IMR-90 (cell line): ENCODE measurements around the gene CARD16. TPM values are rescaled to one million over a fixed set of nuclear protein-coding genes. Genes with fewer than 3 reads are reported as not detected.

Source experiments
- ATAC-seq: fragments of 200-7000 bp; cut with Tn5 transposase; 2 replicates; pipeline ENCODE4 v1.9.1; 2020; ENCODE audit warnings: low read depth, mild to moderate bottlenecking, moderate library complexity
- BruUV-seq: library from RNA; stranded (reverse); fragments of 400-500 nt; replicated peaks from 2 replicates; lab custom pipeline; 2021; lab: Mats Ljungman, UMichigan
- CTCF ChIA-PET: fragments of 300-600 bp; formaldehyde crosslinking; extraction: SDS; loops from one replicate; lab custom pipeline; 2021; ENCODE audit warnings: antibody characterized with exemption; lab: Yijun Ruan, JAX
- POLR2A ChIA-PET: fragments of 300-600 bp; sonication (Branson Sonifier 250); formaldehyde crosslinking; loops from one replicate; lab custom pipeline; 2022; ENCODE audit warnings: antibody characterized with exemption; ENCODE audit not compliant: unreplicated experiment; lab: Charles Lee
- DNase-seq: peaks from one replicate; pipeline ENCODE4 v3.0.0; 2013
- H2AFZ ChIP-seq: replicated peaks from 2 replicates; pipeline ENCODE3; 2013; ENCODE audit warnings: low read length, mild to moderate bottlenecking; ENCODE audit not compliant: poor library complexity
- H2AK5ac ChIP-seq: 2 replicates; pipeline ENCODE4 v1.6.1; 2013; ENCODE audit warnings: low read depth, low read length, inconsistent platforms
- H2AK9ac ChIP-seq: replicated peaks from 2 replicates; pipeline ENCODE3; 2013; ENCODE audit warnings: mild to moderate bottlenecking, low read depth, low read length, moderate library complexity; ENCODE audit not compliant: poor library complexity
- H2BK120ac ChIP-seq: 2 replicates; pipeline ENCODE4 v1.6.1; 2013; ENCODE audit warnings: low read depth, low read length, inconsistent platforms
- H2BK15ac ChIP-seq: 3 replicates; pipeline ENCODE4 v1.6.1; 2013; ENCODE audit warnings: low read depth, low read length, inconsistent platforms
- H2BK20ac ChIP-seq: 2 replicates; pipeline ENCODE4 v1.6.1; 2013; ENCODE audit warnings: low read depth, mild to moderate bottlenecking, inconsistent platforms, low read length, moderate library complexity
- H2BK5ac ChIP-seq: 2 replicates; pipeline ENCODE4 v1.6.1; 2013; ENCODE audit warnings: mild to moderate bottlenecking, low read depth, low read length, inconsistent platforms; ENCODE audit not compliant: poor library complexity, severe bottlenecking
- H3K14ac ChIP-seq: replicated peaks from 2 replicates; pipeline ENCODE4 v1.6.1; 2013; ENCODE audit warnings: low read depth, low read length, inconsistent platforms
- H3K18ac ChIP-seq: 2 replicates; pipeline ENCODE4 v1.6.1; 2013; ENCODE audit warnings: low read depth, low read length, control low read depth
- H3K23ac ChIP-seq: 2 replicates; pipeline ENCODE4 v1.6.1; 2013; ENCODE audit warnings: low read depth, low read length, inconsistent platforms
- H3K27ac ChIP-seq: 2 replicates; pipeline ENCODE4 v1.5.1; 2013; ENCODE audit warnings: mild to moderate bottlenecking, control low read depth, low read length; ENCODE audit not compliant: insufficient read depth
- H3K27me3 ChIP-seq: 2 replicates; pipeline ENCODE4 v1.6.1; 2013; ENCODE audit warnings: low read length; ENCODE audit not compliant: control insufficient read depth, insufficient read depth
- H3K36me3 ChIP-seq: 2 replicates; pipeline ENCODE4 v1.6.1; 2013; ENCODE audit warnings: low read length, mixed read lengths; ENCODE audit not compliant: control insufficient read depth, insufficient read depth
- H3K4ac ChIP-seq: 2 replicates; pipeline ENCODE4 v1.6.1; 2013; ENCODE audit warnings: low read depth, low read length, inconsistent platforms
- H3K4me1 ChIP-seq: 2 replicates; pipeline ENCODE4 v1.6.1; 2013; ENCODE audit warnings: low read length, mixed read lengths; ENCODE audit not compliant: control insufficient read depth, insufficient read depth
- H3K4me2 ChIP-seq: 2 replicates; pipeline ENCODE4 v1.6.1; 2013; ENCODE audit warnings: low read depth, mild to moderate bottlenecking, control low read depth, low read length, moderate library complexity
- H3K4me3 ChIP-seq: 2 replicates; pipeline ENCODE4 v1.5.1; 2013; ENCODE audit warnings: low read depth, mild to moderate bottlenecking, control low read depth, low read length, moderate library complexity; ENCODE audit not compliant: insufficient read depth
- H3K56ac ChIP-seq: 2 replicates; pipeline ENCODE4 v1.6.1; 2013; ENCODE audit warnings: low read length, inconsistent platforms; ENCODE audit not compliant: insufficient read depth; ENCODE audit errors: extremely low read depth
- H3K79me1 ChIP-seq, 2 experiments: 2 replicates each; pipeline ENCODE4 v1.6.1; 2013; ENCODE audit warnings: low read length in 2 of 2, inconsistent platforms in 1 of 2, low read depth in 1 of 2
- H3K9ac ChIP-seq: 2 replicates; pipeline ENCODE4 v1.6.1; 2013; ENCODE audit warnings: low read depth, low read length, control low read depth
- H3K9me1 ChIP-seq: 2 replicates; pipeline ENCODE4 v1.6.1; 2013; ENCODE audit warnings: low read length, inconsistent platforms; ENCODE audit not compliant: insufficient read depth
- H3K9me3 ChIP-seq: 2 replicates; pipeline ENCODE4 v1.6.1; 2013; ENCODE audit warnings: low read length; ENCODE audit not compliant: control insufficient read depth, insufficient read depth
- H4K20me1 ChIP-seq: 2 replicates; pipeline ENCODE4 v1.6.1; 2013; ENCODE audit warnings: low read length, inconsistent platforms; ENCODE audit not compliant: insufficient read depth
- H4K5ac ChIP-seq: 2 replicates; pipeline ENCODE4 v1.6.1; 2013; ENCODE audit warnings: mild to moderate bottlenecking, low read depth, low read length, control low read depth
- H4K8ac ChIP-seq, 2 experiments: 2 replicates each; pipeline ENCODE4 v1.6.1; 2013; ENCODE audit warnings: low read depth in 2 of 2, low read length in 2 of 2, control low read depth in 1 of 2, inconsistent platforms in 1 of 2
- H4K91ac ChIP-seq: 2 replicates; pipeline ENCODE4 v1.6.1; 2013; ENCODE audit warnings: low read depth, low read length, inconsistent platforms; ENCODE audit not compliant: insufficient read depth
- CHD1 ChIP-seq: IDR thresholded peaks from 2 replicates; pipeline ENCODE4 v1.6.1; 2012; ENCODE audit warnings: low read depth, low read length, improper control_type of control experiment
- MAFK ChIP-seq: IDR thresholded peaks from 2 replicates; pipeline ENCODE4 v1.6.1; 2012; ENCODE audit warnings: low read depth, low read length, improper control_type of control experiment
- MAZ ChIP-seq: IDR thresholded peaks from 2 replicates; pipeline ENCODE4 v1.6.1; 2012; ENCODE audit warnings: low read depth, mild to moderate bottlenecking, low read length, improper control_type of control experiment, moderate library complexity, borderline replicate concordance
- POLR2A ChIP-seq: IDR thresholded peaks from 2 replicates; pipeline ENCODE4 v1.6.1; 2012; ENCODE audit warnings: mild to moderate bottlenecking, low read depth, low read length
- RCOR1 ChIP-seq: IDR thresholded peaks from 2 replicates; pipeline ENCODE4 v1.6.1; 2012; ENCODE audit warnings: mild to moderate bottlenecking, low read length, improper control_type of control experiment; ENCODE audit not compliant: insufficient replicate concordance
- SMC3 ChIP-seq: fragments of 150-350 bp; IDR thresholded peaks from 2 replicates; pipeline ENCODE4 v1.6.1; 2016; ENCODE audit warnings: low read depth, mild to moderate bottlenecking, antibody characterized with exemption, low read length, moderate library complexity
- WGBS, 2 experiments: methylation state at CpG; one replicate each; pipeline versions ENCODE4 v1.1.5 to v1.1.7; 2013; ENCODE audit warnings: missing lambda C conversion rate in 2 of 2; ENCODE audit not compliant: insufficient read length in 1 of 2; ENCODE audit errors: extremely low coverage in 2 of 2; 5-methylcytosine and 5-hydroxymethylcytosine counted together
- dilution Hi-C: fragments of 300-500 bp; cut with HindIII; formaldehyde crosslinking; loops from one replicate; pipeline ENCODE4 v1.14.3; 2018; ENCODE audit warnings: low sequenced_read_pairs; ENCODE audit not compliant: unreplicated experiment
- in situ Hi-C: fragments of 300-500 bp; cut with MboI; formaldehyde crosslinking; loops from 3 replicates; pipeline ENCODE4 v1.14.3; 2019; ENCODE audit warnings: low sequenced_read_pairs, inconsistent platforms, mixed read lengths
- intact Hi-C: fragments of 100-400 bp; cut with micrococcal nuclease; formaldehyde crosslinking; loops from 2 replicates; pipeline ENCODE4 v1.10.0; 2022
- polyA plus RNA-seq, 3 experiments: library from polyadenylated mRNA; depleted of rRNA; stranded (reverse); fragments of >200 nt; gene quantifications; 2 replicates each; pipeline ENCODE4 v1.2.3, GENCODE V29; 2012; ENCODE audit warnings: low replicate concordance in 1 of 3
- total RNA-seq: library from RNA; depleted of rRNA; stranded (reverse); fragments of >200 nt; gene quantifications from 2 replicates; pipeline ENCODE4 v1.2.3, GENCODE V29; 2012

CARD16 gene
- total and polyA plus RNA-seq, 2 of the 4 experiments (the other 2 are of a cell fraction), result 7.9 to 29.2 TPM

GRCh38 chr11:105027678-105028077 lies 17.5 kb downstream of the CARD16 start:
- WGBS, 2 experiments, result 80% methylated on average over 1 of the region's 3 CpGs; no CpG with 5 or more reads in 1 of the 2 experiments
- Histone ChIP-seq H2BK5ac (no peak overlapping the region), H3K4me3 (no peak overlapping the region), H2BK20ac (no peak overlapping the region), H3K36me3 (peaks cover 23% of the 10 kb centered on the region), H3K4me2 (no peak overlapping the region), H3K14ac (no peak overlapping the region), H2BK120ac (no peak overlapping the region), H4K5ac (no peak overlapping the region), H3K9me1 (no peaks in the 10 kb centered on the region; the same call in 1 of the 2 replicates), H3K9me3 (no peaks in the 10 kb centered on the region), H4K20me1 (no peaks in the 10 kb centered on the region), H3K9ac (no peak overlapping the region), H2AK9ac (no peak overlapping the region), H4K91ac (no peak overlapping the region), H3K23ac (no peak overlapping the region), H3K56ac (no peak overlapping the region), H2BK15ac (no peak overlapping the region), H3K27ac (no peak overlapping the region), H2AFZ (no peak overlapping the region), H3K79me1 (0 out of 4 replicates have a peak, but pooled peaks cover 0 to 4% of the 10 kb centered on the region in 2 experiments), H3K4ac (no peak overlapping the region), H3K18ac (no peak overlapping the region), H4K8ac (no peak overlapping the region), H3K27me3 (no peaks in the 10 kb centered on the region), H2AK5ac (no peak overlapping the region), H3K4me1 (no peaks in the 10 kb centered on the region)
- no TSS peak for BruUV-seq
- DNase-seq (no peak), ATAC-seq (no peak)
- CTCF ChIA-PET, result no interaction called here
- in situ Hi-C loops (no loop called here), dilution Hi-C loops (no loop called here), intact Hi-C loops (no loop called here)
- TF ChIP-seq RCOR1 (no peak), POLR2A (no peak), MAFK (no peak), SMC3 (no peak), CHD1 (no peak), MAZ (no peak)
- POLR2A ChIA-PET, result no interaction called here
